ENCODE data around the gene VENTX.

VENTX gene

DNA sequence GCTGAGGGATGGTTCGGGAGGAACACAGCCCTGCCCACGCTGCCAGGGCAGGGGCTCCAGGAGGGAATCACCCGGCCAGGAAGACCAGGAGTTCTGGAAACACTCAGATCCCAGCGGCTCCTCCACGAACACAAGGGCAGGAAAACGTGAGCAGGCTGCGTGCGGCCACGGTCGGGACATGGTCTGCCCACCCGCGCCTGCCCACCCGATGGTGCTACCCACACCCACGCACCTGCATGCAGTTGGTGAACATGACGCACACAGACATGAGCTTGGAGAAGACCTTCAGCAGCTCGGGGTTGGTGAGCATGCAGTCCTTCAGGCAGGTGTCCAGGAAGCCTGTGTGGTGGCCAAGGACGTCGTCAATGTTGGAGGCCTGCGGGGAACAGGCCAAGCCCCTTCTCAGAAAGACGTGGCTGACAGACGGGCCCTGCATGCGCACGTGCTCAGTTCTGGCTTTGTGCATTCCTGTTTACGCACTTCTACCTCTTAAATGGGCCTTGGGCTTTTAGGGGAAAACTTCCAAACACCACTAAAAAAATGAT, 45.3 kb downstream of the VENTX start:
- H4K20me1 ChIP-seq (ENCODE audit: insufficient read depth, low read length, poor library complexity, severe bottlenecking), result no peaks in the 10 kb centered on the region

DNA sequence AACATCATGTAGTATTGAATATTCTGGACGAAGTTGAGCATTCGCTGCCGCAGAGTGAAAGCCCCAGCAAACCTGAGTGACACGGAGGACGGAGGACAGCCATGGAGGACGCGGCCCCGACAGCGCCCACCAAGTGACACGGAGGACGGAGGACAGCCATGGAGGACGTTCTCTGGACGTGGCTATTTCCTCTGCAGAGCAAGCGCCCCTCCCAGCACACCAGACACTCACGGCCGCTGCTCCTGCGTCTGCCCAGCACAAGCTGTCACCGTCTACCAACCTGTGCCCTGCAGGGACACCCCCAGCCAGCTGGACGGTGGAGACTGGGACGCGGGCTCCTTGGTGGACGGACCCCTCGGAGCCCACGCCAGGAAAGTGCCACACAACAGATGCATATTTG, 46.3 kb downstream of the VENTX start:
- no peak overlapping the region for H3K9ac ChIP-seq (ENCODE audit: low read depth, low read length, poor library complexity, severe bottlenecking)
- no peaks in the 10 kb centered on the region for H3K27me3 ChIP-seq (ENCODE audit: insufficient read depth, low read length, poor library complexity, severe bottlenecking)
- H3K79me2 ChIP-seq (ENCODE audit: insufficient read depth, low read length), result no peaks in the 10 kb centered on the region
- peaks cover 50% of the 10 kb centered on the region; the same call in 1 of the 2 replicates for H3K36me3 ChIP-seq (ENCODE audit: insufficient read depth, low read length)
- no peak overlapping the region for H3K4me2 ChIP-seq (ENCODE audit: low read depth, low read length, poor library complexity, severe bottlenecking)
- no peaks in the 10 kb centered on the region for H4K20me1 ChIP-seq (ENCODE audit: insufficient read depth, low read length, poor library complexity, severe bottlenecking)
- no peaks in the 10 kb centered on the region for H3K9me2 ChIP-seq (replicated peaks; ENCODE audit: low read depth, low read length)
- H3K4me1 ChIP-seq (ENCODE audit: insufficient read depth, low read length, poor library complexity, severe bottlenecking), result peaks cover 17% of the 10 kb centered on the region
- H3F3A ChIP-seq (ENCODE audit: low read depth), result no peaks in the 10 kb centered on the region
- H2AFZ ChIP-seq (ENCODE audit: low read length), result no peak overlapping the region
- no peak for TF ChIP-seq EZH2phosphoT487 (IDR thresholded peaks at IDR 0.05; ENCODE audit: borderline replicate concordance)
- TF ChIP-seq, protein P1, sequence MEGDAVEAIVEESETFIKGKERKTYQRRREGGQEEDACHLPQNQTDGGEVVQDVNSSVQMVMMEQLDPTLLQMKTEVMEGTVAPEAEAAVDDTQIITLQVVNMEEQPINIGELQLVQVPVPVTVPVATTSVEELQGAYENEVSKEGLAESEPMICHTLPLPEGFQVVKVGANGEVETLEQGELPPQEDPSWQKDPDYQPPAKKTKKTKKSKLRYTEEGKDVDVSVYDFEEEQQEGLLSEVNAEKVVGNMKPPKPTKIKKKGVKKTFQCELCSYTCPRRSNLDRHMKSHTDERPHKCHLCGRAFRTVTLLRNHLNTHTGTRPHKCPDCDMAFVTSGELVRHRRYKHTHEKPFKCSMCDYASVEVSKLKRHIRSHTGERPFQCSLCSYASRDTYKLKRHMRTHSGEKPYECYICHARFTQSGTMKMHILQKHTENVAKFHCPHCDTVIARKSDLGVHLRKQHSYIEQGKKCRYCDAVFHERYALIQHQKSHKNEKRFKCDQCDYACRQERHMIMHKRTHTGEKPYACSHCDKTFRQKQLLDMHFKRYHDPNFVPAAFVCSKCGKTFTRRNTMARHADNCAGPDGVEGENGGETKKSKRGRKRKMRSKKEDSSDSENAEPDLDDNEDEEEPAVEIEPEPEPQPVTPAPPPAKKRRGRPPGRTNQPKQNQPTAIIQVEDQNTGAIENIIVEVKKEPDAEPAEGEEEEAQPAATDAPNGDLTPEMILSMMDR (conservative IDR thresholded peaks at IDR 0.05; ENCODE audit: low read length), result no peak
- H3K9me3 ChIP-seq (ENCODE audit: insufficient read depth, low read depth, low read length), result no peaks in the 10 kb centered on the region
- no peak overlapping the region for H3K4me3 ChIP-seq (ENCODE audit: low read length, poor library complexity, severe bottlenecking)

More for the DNA sequence above, 45.3 kb downstream of the VENTX start:
- Histone ChIP-seq H3K4me3 (ENCODE audit: low read length, poor library complexity, severe bottlenecking) (no peak overlapping the region), H3K27me3 (ENCODE audit: insufficient read depth, low read length, poor library complexity, severe bottlenecking) (no peaks in the 10 kb centered on the region), H3K36me3 (ENCODE audit: insufficient read depth, low read length) (peaks cover 43% of the 10 kb centered on the region; the same call in 1 of the 2 replicates), H3K9me2 (replicated peaks; ENCODE audit: low read depth, low read length) (no peaks in the 10 kb centered on the region), H3K4me1 (ENCODE audit: insufficient read depth, low read length, poor library complexity, severe bottlenecking) (peaks cover 27% of the 10 kb centered on the region), H3K9me3 (ENCODE audit: insufficient read depth, low read depth, low read length) (no peaks in the 10 kb centered on the region), H3K9ac (ENCODE audit: low read depth, low read length, poor library complexity, severe bottlenecking) (no peak overlapping the region), H3F3A (ENCODE audit: low read depth) (no peaks in the 10 kb centered on the region), H3K4me2 (ENCODE audit: low read depth, low read length, poor library complexity, severe bottlenecking) (no peak overlapping the region), H3K79me2 (ENCODE audit: insufficient read depth, low read length) (no peaks in the 10 kb centered on the region), H2AFZ (ENCODE audit: low read length) (no peak overlapping the region)
- no peak for TF ChIP-seq EZH2phosphoT487 (IDR thresholded peaks at IDR 0.05; ENCODE audit: borderline replicate concordance)
- TF ChIP-seq, protein P1 (conservative IDR thresholded peaks at IDR 0.05; ENCODE audit: low read length), result no peak

DNA sequence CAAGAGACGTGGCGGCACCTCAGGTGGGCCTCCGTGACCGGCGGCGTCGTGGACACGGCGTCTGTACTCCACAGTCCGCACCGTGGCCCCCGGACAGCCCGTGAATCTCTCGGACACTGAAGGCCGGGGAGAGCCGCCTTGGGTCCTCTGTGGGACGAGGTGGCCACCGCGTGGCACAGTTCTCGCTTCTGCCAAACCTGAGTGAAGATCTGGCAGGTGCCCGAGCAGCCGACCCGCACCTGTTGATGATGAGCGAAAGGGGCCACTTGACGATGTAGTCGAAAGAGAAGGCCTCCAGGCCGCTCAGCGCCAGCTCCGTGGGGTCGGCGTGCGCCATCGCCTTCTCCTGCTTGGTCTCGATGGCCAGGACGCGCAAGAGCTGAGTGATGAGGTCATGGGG, 47.6 kb downstream of the VENTX start:
- no peaks in the 10 kb centered on the region for H4K20me1 ChIP-seq (ENCODE audit: insufficient read depth, low read length, poor library complexity, severe bottlenecking)
- H3K9me3 ChIP-seq (ENCODE audit: insufficient read depth, low read depth, low read length), result no peaks in the 10 kb centered on the region
- no peaks in the 10 kb centered on the region for H3K9me2 ChIP-seq (replicated peaks; ENCODE audit: low read depth, low read length)
- H3K36me3 ChIP-seq (ENCODE audit: insufficient read depth, low read length), result peaks cover 57% of the 10 kb centered on the region; the same call in 1 of the 2 replicates
- no peak overlapping the region for H3K9ac ChIP-seq (ENCODE audit: low read depth, low read length, poor library complexity, severe bottlenecking)
- no peaks in the 10 kb centered on the region for H3K79me2 ChIP-seq (ENCODE audit: insufficient read depth, low read length)
- H3K4me2 ChIP-seq (ENCODE audit: low read depth, low read length, poor library complexity, severe bottlenecking), result no peak overlapping the region
- TF ChIP-seq EZH2phosphoT487 (IDR thresholded peaks at IDR 0.05; ENCODE audit: borderline replicate concordance), result no peak
- TF ChIP-seq, protein P1 (conservative IDR thresholded peaks at IDR 0.05; ENCODE audit: low read length), result no peak
- no peak overlapping the region for H2AFZ ChIP-seq (ENCODE audit: low read length)
- H3F3A ChIP-seq (ENCODE audit: low read depth), result no peaks in the 10 kb centered on the region
- H3K4me3 ChIP-seq (ENCODE audit: low read length, poor library complexity, severe bottlenecking), result no peak overlapping the region
- H3K4me1 ChIP-seq (ENCODE audit: insufficient read depth, low read length, poor library complexity, severe bottlenecking), result peaks cover 4% of the 10 kb centered on the region
- H3K27me3 ChIP-seq (ENCODE audit: insufficient read depth, low read length, poor library complexity, severe bottlenecking), result no peaks in the 10 kb centered on the region

Measured in Loucy (cell line).